ENCODE data around the gene KCNQ2.
A peak's percentile ranks its signal among the peaks of the same experiment; 100 is the strongest.

The KCNQ2 gene

DNA sequence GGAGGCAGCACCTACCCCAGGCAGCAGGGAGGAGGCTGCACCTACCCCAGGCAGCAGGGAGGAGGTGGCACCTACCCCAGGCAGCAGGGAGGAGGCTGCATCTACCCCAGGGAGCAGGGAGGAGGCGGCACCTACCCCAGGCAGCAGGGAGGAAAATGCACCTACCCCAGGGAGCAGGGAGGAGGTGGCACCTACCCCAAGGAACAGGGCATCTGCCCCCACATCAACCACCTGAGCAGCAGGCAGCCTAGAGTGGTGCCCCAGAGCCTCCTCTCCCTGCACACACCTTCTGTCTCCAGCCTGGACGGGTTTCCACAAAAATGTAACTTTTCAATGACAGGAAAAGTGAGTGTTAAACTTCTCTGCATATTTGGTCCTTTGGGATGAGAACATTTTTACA is 10.2 kb downstream of the KCNQ2 start:
- no peak overlapping the region for H3K4me3 ChIP-seq (ENCODE audit: control insufficient read depth, low read depth, low read length)
- TF ChIP-seq, protein P1, sequence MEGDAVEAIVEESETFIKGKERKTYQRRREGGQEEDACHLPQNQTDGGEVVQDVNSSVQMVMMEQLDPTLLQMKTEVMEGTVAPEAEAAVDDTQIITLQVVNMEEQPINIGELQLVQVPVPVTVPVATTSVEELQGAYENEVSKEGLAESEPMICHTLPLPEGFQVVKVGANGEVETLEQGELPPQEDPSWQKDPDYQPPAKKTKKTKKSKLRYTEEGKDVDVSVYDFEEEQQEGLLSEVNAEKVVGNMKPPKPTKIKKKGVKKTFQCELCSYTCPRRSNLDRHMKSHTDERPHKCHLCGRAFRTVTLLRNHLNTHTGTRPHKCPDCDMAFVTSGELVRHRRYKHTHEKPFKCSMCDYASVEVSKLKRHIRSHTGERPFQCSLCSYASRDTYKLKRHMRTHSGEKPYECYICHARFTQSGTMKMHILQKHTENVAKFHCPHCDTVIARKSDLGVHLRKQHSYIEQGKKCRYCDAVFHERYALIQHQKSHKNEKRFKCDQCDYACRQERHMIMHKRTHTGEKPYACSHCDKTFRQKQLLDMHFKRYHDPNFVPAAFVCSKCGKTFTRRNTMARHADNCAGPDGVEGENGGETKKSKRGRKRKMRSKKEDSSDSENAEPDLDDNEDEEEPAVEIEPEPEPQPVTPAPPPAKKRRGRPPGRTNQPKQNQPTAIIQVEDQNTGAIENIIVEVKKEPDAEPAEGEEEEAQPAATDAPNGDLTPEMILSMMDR (conservative IDR thresholded peaks at IDR 0.05; ENCODE audit: control insufficient read depth, insufficient read depth, low read depth, low read length): no peak
- no peak for DNase-seq (ENCODE audit: low read depth)

DNA sequence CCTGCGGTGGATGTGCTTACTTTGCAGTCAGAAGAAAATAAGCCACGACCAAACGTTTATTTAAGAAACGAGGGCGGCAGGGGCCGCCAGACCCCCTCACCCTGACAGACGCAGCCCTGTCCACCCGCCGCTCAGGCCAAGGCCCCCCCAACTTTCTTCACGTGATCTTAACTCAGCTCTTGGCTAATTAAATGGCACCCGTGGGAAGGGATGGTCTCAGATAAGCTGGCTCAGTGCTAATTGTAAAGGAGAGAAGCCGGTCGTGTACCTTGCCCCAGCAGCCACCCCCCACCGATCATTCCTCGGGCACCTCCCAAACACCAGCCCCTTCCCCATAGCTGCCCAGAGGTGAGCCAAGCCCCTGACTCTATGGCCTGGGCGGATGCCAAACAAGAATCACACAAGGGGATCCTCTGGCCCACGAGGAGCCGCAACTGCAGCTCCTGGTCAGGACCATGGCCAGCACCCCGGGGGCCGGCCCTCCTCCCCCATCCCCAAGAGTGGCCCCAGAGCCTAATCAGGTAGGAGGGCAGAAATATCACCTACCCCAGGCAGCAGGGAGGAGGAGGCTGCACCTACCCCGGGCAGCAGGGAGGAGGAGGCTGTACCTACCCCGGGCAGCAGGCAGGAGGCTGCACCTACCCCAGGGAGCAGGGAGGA is 11.2 kb downstream of the KCNQ2 start:
- no peak overlapping the region for H3K4me3 ChIP-seq (ENCODE audit: control insufficient read depth, low read depth, low read length)
- no peak for DNase-seq (ENCODE audit: low read depth)
- TF ChIP-seq, protein P1 (conservative IDR thresholded peaks at IDR 0.05; ENCODE audit: control insufficient read depth, insufficient read depth, low read depth, low read length): no peak

DNA sequence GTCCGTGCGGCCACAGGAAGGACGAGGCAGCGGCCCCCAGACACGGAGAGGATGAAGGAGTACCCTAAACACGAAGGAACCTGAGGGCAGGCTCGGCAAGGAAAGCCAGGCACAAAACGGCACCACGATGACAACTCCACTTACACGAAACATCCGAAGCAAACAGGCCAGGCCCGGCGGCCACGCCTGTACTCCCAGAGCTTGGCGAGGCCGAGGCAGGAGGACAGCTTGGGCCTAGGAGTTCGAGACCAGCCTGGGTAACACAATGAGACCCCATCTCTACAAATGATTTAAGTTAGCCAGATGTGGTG is 13.4 kb downstream of the KCNQ2 start:
- TF ChIP-seq, protein P1 (conservative IDR thresholded peaks at IDR 0.05; ENCODE audit: control insufficient read depth, insufficient read depth, low read depth, low read length): no peak
- H3K4me3 ChIP-seq (ENCODE audit: control insufficient read depth, low read depth, low read length): no peak overlapping the region
- DNase-seq (ENCODE audit: low read depth): no peak

DNA sequence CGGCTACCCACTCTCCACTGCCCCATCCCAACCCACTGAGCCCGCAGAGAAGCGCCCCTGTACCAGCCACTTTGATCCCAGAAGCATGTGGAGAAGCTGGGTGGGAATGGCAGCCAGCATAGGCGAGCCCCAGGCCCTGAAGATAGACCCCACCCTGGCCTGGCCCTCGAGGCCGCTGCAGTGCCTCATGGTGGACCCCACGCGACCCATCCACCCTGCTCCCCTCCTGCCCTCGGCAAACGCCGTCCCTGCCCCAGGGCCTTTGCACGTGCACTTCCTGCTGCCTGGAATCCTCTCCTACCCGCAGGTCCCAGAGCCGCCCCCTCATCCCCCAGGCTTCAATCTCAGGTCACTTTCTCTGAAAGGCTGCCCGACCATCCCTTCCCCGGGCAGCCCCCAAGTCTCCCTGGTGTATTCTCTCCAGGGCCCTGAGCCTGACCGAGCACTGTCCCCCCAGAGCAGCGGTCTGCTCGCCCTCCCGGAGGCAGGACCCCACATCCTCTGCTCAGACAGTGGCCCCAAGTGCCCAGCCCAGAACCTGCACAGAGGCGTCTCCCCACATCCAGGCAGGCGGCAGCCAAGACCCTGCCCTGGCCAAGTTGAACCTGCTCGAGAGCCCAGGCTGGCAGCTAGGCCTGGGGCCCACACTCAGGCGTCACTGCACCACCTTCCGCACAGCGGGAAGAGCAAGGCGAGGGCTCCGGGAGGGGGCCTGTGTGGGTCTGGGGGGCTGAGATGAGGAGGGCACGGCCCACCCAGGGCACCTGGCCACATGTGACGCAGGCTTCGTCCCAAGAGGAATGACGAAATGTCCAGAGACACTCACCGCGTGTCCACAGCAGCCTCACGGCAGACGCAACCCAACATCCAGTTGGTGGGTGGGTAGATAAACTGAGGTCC is 14.0 kb downstream of the KCNQ2 start:
- no peak for DNase-seq (ENCODE audit: low read depth)
- TF ChIP-seq, protein P1 (conservative IDR thresholded peaks at IDR 0.05; ENCODE audit: control insufficient read depth, insufficient read depth, low read depth, low read length): no peak
- H3K4me3 ChIP-seq (ENCODE audit: control insufficient read depth, low read depth, low read length): no peak overlapping the region

DNA sequence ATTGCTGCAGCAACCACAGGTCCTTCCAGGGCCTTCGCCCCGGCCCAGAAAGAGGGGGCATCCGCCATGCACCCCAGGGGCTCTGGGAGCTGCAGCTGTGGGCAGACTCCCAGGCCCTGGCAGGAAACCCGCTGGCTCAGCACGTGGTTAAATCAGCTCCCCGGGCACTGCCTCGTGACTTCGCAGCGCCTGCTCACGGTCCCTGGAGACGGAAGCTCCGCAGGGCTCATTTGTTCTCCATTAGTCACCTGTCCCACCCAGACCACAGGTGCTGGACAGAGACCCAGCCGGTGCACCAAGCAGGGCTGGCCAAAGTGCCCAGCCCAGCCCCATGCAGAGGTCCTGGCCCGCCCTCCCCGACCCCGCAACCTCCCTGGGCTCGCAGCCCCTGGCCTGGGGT is 14.7 kb downstream of the KCNQ2 start:
- DNase-seq (ENCODE audit: low read depth): peak; percentile 22
- TF ChIP-seq, protein P1 (conservative IDR thresholded peaks at IDR 0.05; ENCODE audit: control insufficient read depth, insufficient read depth, low read depth, low read length): no peak
- no peak overlapping the region for H3K4me3 ChIP-seq (ENCODE audit: control insufficient read depth, low read depth, low read length)

DNA sequence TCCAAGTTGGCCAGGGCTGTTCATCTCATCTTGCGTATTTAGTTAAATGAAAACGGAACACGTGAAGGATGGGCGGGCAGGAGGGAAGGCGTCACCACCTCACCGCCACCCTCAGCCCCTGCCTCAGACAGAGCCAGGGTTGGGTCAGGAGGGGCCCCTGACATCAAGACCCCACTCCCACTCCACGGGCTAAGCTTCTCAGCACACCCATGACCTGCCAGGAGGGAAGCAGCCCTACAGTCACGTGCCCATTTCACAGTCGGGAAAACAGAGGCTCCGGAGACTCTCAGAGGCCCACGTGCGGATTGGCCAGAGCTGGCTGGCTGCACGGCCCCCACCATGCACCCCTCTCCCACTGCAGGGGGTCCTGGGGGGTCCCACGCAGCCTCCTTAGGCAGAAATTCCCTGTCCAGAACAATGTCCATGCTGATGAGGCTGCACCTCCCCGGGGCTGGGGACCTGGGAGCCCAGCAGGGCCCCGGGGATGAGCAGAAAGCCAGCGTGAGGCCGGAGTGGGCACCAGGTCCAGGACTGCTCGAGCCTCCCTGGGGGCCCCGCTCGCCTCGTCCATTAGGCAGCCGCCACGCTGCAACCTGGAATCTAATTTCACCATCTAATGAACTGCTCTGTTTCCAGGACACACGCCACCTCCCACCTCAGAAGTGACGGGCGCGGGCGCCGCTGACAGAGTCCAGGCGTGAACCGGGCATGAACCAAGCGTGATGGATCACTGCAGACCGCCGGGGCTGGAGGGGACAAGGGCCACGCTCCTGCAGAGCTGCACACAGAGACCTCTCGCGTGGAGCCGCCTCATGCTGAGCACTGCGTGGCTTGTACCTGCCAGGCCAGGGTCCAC is 15.8 kb downstream of the KCNQ2 start:
- TF ChIP-seq, protein P1 (conservative IDR thresholded peaks at IDR 0.05; ENCODE audit: control insufficient read depth, insufficient read depth, low read depth, low read length): no peak
- H3K4me3 ChIP-seq (ENCODE audit: control insufficient read depth, low read depth, low read length): no peak overlapping the region
- no peak for DNase-seq (ENCODE audit: low read depth)

All from fibroblast of mammary gland (primary cell).